Activated CD4-positive, alpha-beta T cell treated with anti-CD3 and anti-CD28 coated beads for 1 hour (primary cell): ENCODE results near the gene FBLN2.

ENCODE experiments used
- DNase-seq: peaks from one replicate; pipeline ENCODE4 v3.0.0-alpha.2; 2020

Gene FBLN2

DNA sequence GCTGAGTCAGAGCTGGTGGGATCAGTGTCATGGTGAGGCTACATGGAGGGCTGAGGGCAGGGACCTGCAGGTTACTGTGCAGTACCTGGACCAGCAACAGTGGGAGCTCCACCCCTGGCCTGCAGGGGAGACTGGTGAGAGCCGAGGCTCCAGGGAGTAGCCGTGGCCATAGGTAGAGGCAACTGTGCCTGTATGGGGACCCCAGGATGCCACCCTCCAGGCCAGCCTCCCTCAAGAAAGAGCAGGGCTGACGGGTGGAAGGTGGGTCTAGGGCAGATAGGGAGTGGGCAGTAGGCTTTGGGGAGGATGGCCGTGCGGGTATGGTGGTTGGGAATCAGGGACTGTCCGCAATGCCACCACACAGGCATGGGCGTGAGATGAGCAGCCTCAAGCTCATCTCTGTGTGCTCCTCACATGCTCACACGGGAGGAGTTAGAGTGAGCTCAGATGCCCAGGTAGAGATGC, 35.5 kb downstream of the FBLN2 start:
- DNase-seq: no peak

DNA sequence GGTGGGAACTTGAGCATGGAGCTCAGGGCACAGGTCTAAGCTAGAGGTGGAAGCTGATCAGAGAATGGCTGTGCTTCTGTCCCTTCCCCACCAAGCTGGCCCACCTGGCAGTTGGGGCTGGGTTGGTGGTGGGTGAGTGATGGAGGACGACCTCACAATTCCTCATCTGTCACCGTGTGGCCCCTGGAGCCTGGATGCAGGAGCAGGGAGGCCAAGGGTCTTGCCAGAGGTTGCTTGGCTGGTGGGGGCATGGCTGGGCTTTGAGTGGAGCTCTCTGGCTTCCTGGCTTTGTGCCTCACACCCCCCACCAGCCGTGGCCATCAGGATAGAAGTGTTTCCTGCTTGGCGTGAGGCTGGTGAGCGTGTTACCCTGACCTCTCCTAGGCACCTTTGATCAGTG, 36.0 kb downstream of the FBLN2 start:
- no peak for DNase-seq

DNA sequence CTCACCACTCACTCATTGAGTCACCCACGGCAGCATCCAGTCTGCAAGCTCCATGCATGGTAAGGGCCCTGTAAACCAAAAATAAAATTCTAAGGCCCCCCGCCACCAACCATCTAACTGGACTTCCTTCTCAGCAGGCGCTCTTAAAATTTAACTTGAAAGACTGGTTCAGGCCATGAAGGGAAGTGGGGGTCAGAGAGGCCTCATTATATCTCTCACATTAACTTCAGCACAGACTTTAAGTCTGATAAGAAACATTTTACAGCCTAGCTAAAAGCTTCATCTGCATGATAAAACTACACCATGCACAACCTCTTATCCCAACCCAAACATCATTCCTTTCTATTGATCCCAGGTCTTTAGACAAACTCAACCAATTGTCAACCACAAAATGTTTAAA, 38.5 kb downstream of the FBLN2 start:
- DNase-seq: no peak

GRCh38 chr3:13588221-13588701, 39.3 kb downstream of the FBLN2 start:
- no peak for DNase-seq

DNA sequence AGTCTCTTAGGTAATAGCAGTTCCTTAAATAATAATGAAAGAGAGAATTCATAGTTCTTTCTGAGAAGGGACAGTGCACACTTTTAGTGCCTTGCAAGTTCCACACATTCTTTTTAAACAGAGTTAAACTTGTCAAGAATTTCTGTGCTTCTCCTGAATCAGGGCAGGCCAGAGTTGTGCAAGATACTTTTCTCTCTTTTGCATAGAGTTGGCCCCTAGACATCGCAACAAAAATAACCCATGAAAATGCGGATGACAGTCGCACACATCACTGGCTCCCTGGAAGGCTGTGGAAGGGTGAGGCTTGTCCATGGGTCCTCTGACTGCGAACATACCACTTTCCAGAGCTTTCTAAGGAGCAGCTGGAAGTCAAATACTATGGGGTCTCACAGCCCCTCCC, 40.1 kb downstream of the FBLN2 start:
- DNase-seq: no peak

- DNase-seq: no peak
Measured at GRCh38 chr3:13590841-13591520, 42.1 kb downstream of the FBLN2 start.

GRCh38 chr3:13593615-13594014, 44.7 kb downstream of the FBLN2 start:
- DNase-seq: no peak

DNA sequence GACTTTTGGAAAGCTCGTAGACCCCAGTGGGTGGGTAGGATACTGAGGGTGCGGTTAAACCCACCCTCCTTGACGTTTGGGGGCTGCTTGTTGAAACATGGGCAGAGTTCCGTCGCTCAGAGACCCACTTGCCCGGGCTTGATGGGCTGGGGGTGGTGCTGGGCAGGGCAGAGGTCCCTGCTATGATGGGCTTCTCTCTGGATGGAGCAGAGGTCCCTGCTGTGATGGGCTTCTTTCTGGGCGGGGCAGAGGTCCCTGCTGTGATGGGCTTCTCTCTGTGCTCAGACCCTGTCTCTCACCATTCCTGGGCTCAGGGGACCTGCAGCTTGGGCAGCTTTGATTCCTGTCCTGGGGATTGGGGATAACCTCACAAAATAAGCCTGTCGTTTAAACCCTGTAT, 45.2 kb downstream of the FBLN2 start:
- DNase-seq: no peak

- no peak for DNase-seq
Measured at GRCh38 chr3:13594991-13595421, 46.1 kb downstream of the FBLN2 start.

DNA sequence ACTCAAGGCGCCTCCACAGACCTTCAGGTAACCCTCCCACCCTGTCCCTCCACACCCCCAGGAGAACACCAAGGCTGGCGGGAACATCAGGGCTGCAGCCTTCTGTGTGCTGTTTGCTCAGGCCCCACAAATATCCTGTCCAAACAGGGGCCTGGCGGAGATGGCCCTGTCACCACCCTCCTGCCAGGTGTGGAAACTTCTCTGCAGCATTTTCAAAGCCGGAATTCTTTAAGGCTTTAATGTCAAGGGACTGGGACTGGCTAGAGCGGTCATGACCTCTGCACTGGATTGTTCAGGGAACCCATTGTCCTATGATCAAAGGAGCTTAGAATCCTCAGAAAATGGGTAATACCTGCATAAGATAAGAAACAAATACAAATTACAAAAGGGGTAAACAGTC, 46.6 kb downstream of the FBLN2 start:
- DNase-seq: no peak

DNA sequence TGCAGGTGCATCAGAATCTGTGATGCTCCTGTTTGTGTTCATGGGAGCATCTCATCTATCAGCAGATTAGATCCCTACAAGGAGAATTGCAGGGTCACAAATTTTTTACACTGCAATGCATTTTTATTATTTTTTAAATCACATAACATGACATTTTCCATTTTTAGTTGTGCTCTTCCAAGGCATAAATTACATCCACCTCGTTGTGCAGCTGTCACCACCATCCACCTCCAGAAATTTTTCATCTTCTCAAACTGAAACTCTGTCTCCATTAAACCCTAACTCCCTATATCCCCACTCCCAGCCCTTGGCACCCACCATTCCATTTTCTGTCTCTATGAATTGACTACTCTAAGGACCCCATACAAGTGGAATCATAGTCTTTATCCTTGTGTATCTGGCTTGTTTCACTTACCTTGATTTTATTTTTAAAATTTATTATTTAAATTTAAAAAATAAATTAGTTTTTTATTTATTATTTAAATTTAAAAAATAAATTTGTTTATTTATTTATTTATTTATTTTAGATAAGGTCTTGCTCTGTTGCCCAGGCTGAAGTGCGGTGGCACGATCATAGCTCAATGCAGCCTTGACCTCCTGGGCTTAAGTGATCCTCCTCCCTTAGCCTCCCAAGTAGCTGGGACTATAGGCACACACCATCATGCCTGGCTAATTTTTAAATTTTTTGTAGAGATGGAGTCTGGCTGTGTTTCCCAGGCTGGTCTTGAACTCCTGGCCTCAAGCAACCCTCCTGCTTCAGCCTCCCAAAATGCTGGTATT, 47.7 kb downstream of the FBLN2 start:
- DNase-seq: no peak

GRCh38 chr3:13597661-13598060, 48.7 kb downstream of the FBLN2 start:
- no peak for DNase-seq

DNA sequence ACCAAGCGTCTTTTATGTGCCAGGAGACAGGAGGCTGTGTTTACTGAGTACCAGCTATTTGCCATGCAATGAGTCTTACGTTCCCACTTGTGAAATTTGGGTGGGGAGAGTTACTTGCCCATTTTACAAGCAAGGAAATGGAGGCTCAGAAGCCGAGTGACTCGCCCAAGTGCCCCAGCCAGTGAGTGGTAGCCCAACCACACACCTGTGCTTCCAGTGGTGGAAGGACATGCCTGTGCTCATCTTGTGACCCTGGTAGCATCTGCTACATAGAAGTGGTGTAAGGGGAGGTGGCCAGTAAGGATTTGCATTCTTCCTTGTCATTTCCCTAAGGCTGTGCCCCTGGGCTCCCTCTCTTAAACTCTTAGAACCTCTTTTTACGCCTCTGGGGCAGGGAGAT, 49.3 kb downstream of the FBLN2 start:
- no peak for DNase-seq

- DNase-seq: no peak
Measured at GRCh38 chr3:13598926-13599886, 50.3 kb downstream of the FBLN2 start.

DNA sequence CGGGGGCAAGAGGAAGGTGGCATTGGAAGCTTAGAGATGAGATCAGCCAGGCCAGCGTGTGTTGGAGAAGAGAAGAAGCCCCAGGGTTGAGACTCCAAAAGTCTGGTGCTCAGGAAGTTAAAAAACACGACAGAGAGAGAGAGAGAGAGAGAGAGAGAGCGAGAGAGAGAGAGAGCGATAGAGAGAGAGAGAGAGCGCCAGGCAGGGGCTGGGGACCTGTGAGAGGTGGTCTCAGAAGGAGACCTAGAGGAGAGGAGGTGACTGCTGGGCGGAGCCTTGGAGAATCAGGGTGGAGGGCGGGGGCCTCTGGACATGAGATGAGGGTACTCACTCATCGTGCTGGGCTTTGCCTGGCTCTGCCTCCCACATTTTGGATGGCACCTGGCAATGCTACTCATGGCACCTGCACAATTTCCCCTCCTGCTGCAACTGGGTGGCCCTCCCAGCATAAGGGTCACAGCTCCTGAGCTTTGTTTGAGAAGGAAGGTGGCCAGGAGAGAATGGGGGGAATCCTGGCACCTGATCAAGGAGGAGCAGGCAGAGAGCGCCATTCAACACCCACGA, 51.0 kb downstream of the FBLN2 start:
- no peak for DNase-seq

DNA sequence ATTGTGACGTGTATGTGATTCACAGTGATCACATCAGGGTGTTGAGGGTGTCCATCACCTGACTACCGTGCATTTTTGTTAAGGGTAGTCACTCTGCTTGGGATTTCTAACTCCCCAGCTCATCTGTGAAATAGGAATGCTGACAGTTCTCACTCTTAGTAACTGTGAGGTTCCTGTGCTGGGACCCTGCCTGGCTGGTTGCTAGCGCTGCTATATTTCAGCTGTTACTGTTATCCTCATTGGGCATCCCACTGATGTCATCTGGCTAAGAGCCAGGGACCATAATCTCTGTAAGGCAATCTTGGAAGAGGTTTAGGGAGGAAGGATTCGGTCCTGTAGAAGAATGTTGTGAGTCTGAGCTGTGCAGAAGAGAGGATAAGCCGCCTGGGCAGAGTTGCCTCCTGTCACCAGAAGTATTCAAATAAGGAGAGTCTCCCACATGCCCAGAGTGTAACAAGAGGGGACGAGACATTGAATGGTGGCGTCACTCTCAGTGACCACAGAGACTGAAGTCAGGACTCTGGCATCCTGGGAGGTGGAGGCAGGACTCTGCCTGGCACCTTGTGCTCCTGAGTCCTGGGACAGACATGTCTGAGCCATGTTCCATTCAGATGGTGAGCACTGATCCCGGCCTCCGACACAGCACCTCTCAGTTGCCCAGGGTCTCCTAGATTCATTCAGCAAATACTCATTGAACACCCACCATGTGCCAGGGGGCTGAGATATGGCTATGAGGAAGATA, 52.2 kb downstream of the FBLN2 start:
- no peak for DNase-seq

GRCh38 chr3:13601692-13602080, 52.8 kb downstream of the FBLN2 start:
- no peak for DNase-seq

DNA sequence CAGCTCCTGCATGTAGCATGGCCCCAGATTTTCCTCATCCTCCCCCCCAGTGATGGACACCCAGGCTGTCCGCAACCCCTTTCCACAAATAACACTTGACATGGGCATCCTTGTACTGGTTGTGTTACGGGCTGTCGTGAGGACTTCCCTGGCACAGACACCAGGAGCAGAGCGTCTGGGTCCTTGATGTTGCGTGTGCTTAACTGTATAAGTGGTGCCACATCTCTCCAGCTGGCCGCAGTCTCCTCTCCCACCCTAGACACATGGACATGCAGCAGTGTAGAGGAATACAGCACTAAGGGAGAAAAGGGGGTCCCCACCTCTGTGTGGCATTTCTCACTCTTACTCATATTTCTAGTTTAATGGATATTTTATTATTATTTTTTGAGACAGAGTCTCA, 56.6 kb downstream of the FBLN2 start:
- DNase-seq: no peak

DNA sequence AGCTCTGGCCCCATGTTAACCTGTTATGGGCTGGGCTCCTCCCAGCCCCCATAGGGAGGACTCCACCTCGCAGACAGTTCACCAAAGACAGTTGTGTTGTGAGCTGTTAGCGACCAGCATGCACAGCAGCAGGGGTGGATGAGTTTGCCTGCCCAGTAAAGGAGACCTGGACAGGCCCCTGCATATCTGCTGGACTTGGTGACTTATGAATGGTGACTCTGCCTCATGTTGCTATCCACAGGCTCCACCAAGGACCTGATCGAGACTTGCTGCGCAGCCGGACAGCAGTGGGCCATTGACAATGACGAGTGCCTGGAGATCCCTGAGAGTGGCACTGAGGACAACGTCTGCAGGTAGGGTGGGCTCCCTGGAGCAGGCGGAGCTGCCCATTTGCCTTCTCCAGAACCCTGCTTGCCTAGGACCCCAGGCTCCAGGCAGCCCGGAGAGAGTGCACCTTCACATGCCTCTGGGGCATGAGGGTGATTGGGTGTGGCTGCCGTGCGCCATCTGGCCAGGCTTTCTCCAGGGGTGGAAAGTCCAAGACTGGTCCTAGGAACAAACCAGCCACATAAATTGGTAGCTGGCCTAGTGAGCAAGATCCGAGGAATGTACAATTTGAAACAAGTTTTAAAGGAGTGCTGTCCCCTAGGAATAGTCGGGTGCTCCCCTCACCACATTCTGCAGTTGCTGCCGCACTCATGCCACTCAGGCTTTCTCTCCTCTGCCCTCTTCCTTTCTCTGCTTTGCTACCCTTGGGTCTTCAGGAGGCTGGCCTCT, 59.1 kb downstream of the FBLN2 start:
- no peak for DNase-seq

DNA sequence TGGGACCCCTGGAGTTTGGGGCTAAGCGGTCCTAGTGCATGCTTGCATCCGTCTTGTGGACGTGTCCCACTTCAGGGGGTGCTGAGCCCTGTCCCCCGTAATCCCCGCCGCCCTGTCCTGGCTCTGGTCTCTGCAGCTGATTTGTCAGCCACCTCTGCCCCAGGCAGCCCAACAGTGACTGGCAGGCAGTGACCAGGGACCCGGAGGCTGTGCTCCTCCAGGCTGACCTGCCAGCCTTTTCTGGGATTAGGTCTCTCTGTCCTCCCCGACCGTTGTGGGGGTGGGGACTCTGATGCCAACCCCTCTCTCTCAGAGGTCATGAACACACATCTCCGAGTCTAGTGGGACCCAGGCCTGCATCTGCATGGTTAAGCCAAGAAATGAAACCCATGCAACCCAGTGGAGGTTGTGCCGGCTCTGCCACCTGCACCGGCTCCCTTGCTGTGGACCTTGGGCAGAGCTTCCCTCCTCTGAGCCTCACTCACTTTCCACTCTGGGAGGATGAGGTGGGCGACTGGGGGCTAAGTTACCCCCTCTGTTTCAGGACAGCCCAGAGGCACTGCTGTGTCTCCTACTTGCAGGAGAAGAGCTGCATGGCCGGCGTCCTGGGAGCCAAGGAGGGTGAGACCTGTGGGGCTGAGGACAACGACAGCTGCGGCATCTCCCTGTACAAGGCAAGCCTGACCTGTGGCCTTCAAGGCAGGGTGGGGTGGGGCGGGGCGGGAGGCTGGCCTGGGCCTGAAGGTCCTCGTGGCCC, 60.2 kb downstream of the FBLN2 start:
- DNase-seq: no peak
